Fibroblast of upper back skin (primary cell): ENCODE results near the gene FAM184A.
"Not testable (repeated sequence)": the region's sequence is repeated elsewhere in the genome, so short reads cannot be mapped to it uniquely, and the experiment has no call there.

Experiments used
- DNase-seq: peaks from one replicate; pipeline ENCODE4 v3.0.0-alpha.2; 2013

FAM184A gene

DNA sequence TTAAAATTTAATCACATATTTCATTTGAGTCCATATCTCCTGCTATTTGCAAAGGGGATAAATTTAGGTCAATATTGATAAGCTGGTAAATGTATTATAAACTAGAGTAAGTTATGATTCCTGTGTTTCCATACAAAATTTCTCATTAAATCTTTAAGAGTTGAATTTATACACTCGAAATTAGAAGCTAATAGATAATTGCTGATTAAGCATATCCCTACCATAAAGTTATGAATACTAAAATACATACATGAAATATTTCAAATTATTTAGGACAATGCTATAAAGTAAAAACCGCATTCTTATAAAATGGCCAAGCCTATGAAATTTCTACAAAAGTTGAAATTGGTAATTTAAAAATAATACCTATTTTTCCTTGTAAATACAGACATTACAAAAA lies 71.5 kb downstream of the FAM184A start:
- DNase-seq, result no peak

GRCh38 chr6:119002069-119002468 lies 76.4 kb downstream of the FAM184A start:
- DNase-seq, result no peak

GRCh38 chr6:118999494-119000040 lies 78.9 kb downstream of the FAM184A start:
- no peak for DNase-seq

DNA sequence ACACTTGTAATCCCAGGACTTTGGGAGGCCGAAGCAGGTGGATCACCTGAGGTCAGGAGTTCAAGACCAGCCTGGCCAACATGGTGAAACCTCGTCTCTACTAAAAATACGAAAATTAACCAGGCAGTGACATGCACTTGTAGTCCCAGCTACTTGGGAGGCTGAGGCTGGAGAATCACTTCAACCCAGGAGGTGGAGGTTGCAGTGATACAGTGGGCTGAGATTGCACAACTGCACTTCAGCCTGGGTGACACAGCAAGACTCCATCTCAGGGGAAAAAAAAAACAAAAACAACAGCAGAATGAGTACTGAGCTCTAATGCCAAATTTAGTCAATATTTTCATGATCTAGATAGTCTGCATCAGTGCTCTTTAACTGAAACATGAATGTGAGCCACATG lies 81.0 kb downstream of the FAM184A start:
- DNase-seq, result not testable (repeated sequence)

GRCh38 chr6:118996289-118996820 lies 82.1 kb downstream of the FAM184A start:
- no peak for DNase-seq

GRCh38 chr6:118993803-118994251 lies 84.6 kb downstream of the FAM184A start:
- no peak for DNase-seq

DNA sequence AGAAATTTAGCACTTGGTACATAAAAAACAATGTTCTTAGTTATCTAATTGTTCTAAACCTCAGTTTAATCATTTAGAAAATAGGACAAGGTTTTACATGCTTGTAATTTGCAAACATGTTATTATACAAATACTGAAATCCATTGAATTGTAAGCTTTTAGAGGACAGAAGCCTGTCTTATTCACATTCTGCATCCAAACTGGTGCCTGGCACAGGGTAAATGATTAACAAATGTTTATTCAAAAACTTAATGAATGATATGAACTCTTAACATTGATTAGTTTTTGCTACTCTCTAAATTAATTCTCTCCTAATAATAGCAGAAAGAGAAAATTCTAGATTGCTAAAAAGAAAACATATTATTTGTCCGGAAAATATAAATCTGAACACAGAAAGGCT lies 85.1 kb downstream of the FAM184A start:
- no peak for DNase-seq

DNA sequence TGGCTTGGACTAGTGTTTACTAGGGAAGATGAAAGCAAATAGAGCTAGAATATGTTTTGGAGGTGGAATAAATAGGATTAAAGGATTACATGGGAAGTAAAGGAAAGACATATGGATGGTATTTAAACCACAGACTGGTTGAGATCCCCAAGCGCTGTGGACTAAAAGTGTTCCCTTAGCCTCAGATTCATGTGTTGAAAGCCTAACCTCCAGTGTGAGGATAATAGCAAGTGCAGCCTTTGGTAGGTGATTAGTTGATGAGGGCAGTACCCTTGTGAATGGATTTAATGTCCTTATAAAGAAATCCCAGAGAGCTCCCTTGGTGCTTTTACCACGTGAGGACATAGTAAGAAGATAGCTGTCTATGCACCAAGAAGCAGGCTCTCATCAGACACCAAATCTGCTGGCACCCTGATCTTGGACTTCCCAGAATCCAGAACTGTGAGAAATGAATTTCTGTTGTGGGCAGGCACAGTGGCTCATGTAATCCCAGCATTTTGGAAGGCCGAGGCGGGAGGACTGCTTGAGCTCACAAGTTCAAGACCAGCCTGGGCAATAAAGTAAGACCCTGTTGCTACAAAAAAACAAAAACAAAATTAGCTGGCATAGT lies 86.2 kb downstream of the FAM184A start:
- DNase-seq, result no peak

DNA sequence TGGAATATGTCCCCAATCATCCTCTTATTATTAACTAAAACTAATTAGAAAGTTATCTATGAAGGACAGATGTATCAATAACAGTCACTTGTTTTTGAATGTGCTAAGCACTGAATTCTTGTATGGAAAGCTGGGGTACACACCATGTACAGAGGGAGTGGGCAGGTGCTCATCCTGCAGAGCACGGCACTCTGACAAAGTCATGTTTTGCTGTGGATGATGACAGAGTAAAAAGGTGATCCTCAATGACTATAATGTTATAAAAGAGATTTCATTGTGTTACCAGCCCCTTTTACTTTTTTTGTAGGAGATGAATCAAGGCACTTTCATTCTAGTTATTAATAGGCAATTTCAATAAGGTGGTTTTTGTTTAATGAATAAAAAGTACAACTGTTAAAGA lies 92.2 kb downstream of the FAM184A start:
- DNase-seq, result no peak

GRCh38 chr6:118985123-118985830 lies 93.2 kb downstream of the FAM184A start:
- DNase-seq, result no peak

DNA sequence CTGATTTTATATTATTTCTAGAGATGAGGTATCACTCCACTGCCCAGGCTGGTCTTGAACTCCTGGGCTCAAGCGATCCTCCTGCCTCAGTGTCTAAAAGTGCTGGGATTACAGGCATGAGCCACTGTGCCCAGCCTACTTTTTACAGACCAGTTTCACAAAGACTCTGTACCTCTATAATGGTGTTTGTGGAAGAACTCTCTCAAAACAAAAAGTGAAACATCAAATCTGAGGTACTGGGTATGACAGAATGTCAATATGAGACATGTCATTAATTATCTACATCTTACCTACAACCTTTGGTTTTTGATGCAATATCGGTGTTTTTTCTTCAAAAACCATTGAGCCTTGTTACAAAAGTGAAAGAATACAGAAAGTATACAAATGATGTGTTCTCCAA lies 94.1 kb downstream of the FAM184A start:
- no peak for DNase-seq

- DNase-seq, result no peak
These were observed 95.9 kb downstream of the FAM184A start for GRCh38 chr6:118982575-118982911.

- no peak for DNase-seq
These were observed 96.4 kb downstream of the FAM184A start for GRCh38 chr6:118981884-118982574.

DNA sequence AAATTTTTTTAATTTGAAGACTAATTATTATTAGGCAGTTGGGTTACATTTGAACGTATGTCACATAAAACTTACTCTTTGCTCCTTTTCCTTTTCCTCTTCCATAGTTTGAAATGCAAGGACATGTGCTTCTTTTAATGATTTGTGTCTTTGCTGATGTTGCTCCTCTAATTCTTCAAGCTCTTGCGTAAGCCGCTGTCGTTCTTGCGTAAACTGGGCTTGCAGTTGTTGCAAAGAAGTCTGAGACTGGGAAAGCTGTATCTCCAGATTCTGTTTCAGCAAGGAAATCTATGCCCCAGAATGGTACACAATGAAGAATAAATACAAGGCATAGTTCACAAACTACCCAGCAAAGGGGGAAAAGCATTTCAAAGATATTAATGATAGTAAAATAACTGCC lies 98.4 kb downstream of the FAM184A start:
- DNase-seq, result peak; percentile 21

DNA sequence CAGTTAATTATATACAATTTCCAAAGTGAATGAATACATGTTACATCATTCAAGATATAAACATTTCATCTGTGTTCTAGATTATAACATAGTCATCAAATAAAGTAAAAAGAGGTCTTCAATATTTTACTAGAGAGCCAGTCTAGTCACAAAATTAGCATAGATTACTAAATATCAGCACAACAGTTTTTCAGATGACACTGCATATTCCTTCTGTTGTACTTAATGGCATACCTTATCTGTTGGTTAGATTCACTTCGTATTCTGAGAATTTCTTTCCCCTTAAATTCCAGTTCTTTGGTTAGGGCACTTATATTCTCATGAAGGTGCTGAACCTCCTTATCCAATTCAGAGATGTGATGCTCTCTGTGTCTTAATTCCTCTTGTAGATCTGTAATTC lies 103.7 kb downstream of the FAM184A start:
- DNase-seq, result no peak

DNA sequence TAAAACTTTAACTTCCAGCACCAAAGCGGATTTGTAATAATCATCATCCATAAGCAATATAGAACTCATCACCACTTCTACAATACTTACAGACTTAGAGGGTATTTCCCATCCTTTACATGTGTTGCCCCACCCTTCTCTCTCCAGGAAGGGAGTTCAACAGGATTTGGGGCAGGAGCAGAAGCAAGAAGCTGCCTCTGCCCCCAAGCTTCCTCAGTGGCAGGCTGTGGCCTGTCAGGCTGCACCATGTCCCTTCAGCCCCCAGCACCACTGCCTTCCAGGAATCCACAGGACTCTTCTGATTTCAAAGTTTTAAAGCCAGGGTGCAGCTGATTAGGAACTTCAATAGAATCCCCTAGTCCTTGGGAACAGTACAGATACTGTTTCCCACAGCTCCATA lies 106.8 kb downstream of the FAM184A start:
- DNase-seq, result no peak

DNA sequence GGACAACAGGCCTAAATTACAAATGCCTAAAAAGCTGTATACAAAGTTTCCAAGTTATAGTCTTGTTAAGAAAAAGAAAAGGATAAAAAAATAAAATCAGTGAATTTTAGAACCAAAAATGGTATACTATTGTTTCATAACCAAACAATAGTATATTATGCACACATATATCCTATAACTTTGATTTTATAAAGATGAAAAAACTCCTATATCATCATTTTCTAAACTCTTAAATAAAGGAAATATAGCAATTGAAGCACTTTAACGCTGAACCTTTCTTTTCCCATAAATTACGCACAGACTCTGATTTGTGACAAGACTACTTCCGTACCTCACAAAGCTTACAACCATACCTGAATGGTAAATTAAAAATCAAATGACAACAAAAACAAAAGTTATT lies 107.6 kb downstream of the FAM184A start:
- no peak for DNase-seq

DNA sequence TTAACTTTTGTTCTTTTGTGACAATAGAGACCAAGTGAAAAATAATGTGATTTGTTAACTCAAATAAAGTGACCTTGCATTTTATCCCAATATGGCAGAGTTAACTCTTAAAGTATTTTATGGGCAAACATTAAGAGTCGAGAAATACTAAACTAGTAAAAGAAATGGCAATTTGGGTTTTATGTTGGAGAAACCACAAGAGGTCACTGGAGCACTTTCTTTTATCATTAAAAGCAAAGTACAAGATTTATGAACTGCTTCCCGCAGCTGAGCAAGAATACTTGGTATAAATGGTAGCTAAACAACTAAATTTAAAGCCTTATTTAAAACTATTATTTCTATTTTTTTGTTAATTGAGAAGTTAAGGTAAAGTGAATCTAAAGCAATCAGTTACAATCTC lies 110.0 kb downstream of the FAM184A start:
- DNase-seq, result peak; percentile 24

- DNase-seq, result no peak
These were observed 111.2 kb downstream of the FAM184A start for GRCh38 chr6:118967239-118967638.

DNA sequence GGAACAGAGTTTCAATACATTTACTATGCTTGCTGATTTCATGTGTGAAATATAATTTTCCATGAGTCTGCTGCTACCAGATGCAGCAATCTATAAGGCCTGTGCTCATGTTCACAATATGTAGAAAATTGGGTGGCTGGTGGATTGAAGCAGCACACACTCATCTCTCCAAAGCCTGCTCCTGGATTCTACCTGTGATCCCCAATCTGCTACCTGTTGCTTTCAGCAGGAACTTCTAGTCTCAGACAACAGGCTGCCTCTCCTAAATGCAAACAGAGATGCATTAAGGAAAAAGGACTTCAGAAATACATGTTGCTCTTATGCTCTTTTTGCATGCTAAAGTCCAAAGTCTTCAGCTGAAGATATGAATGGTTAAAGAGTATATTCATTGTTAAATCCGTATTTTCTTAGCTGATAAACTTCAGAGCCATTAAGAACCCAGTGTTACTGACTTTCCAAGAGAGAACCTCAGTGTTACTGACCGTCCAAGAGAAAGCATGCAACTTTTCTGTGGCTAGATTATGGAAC lies 112.6 kb downstream of the FAM184A start:
- DNase-seq, result no peak

GRCh38 chr6:118965371-118965770 lies 113.1 kb downstream of the FAM184A start:
- DNase-seq, result no peak

GRCh38 chr6:118963003-118963402 lies 115.5 kb downstream of the FAM184A start:
- peak; percentile 4 for DNase-seq

GRCh38 chr6:118959903-118960302 lies 118.6 kb downstream of the FAM184A start:
- DNase-seq, result no peak

DNA sequence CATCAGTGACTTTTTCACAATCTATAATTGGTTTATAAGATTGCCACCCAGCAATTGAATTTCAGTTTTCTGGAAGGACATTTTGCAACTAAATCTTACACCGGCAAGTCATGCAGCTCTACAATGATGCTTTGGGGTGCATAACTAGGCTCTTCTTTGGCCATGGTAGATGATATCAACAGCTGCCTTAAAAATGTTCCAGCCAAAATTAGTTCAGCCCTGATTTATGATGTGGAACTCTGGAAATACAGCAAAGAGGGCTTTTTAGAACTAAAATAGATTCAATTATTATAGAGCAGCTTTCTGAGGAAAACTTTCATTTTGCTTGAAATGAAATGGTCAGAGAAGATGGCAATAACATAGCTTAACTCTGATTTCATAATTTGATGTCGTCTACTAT lies 125.1 kb downstream of the FAM184A start:
- no peak for DNase-seq
